A549 (cell line): Measurements from ENCODE around the gene TRMT61A. TPM values are rescaled to one million over a fixed set of nuclear protein-coding genes. Genes with fewer than 3 reads are reported as not detected.
A peak's percentile ranks its signal among the peaks of the same experiment; 100 is the strongest.

Experiments used
- ATAC-seq, 2 experiments: fragments of 200-7000 bp in 1 of 2; fragments of >200 bp in 1 of 2; cut with Nextera tagmentation in 1 of 2; cut with Tn5 transposase in 1 of 2; 3 replicates each; pipeline versions ENCODE4 v1.8.0 to v1.9.1; 2018 to 2020; ENCODE audit warnings: mild to moderate bottlenecking in 1 of 2, moderate library complexity in 1 of 2
- CTCF ChIA-PET: fragments of 300-600 bp; sonication (Branson Sonifier 250); formaldehyde crosslinking; extraction: SDS; loops from one replicate; lab custom pipeline; 2021; ENCODE audit warnings: antibody characterized with exemption, inconsistent platforms; lab: Yijun Ruan, JAX
- POLR2A ChIA-PET: fragments of 350-600 bp; formaldehyde crosslinking; extraction: SDS; loops from one replicate; lab custom pipeline; 2021; ENCODE audit warnings: antibody characterized with exemption, inconsistent platforms; lab: Yijun Ruan, JAX
- DNase-seq, 2 experiments: peaks; one replicate each; pipeline versions ENCODE4 v3.0.0 to v3.0.0-alpha.2; 2011 to 2016; ENCODE audit warnings: low read depth in 1 of 2, low spot score in 1 of 2
- FAIRE-seq: peaks from 2 replicates; lab custom pipeline; 2011; peaks lifted over from hg19 to GRCh38; lab: Jason Lieb, UNC
- H3K27ac ChIP-seq, 2 experiments: fragments of >200 bp; sonication (Bioruptor Twin); formaldehyde crosslinking; 3 replicates each; pipeline ENCODE4 v1.5.1; 2016 to 2017
- H3K4me1 ChIP-seq: fragments of >200 bp; sonication (Bioruptor Twin); formaldehyde crosslinking; 3 replicates; pipeline ENCODE4 v1.6.1; 2016
- H3K4me2 ChIP-seq: fragments of >200 bp; sonication (Bioruptor Twin); formaldehyde crosslinking; 3 replicates; pipeline ENCODE4 v1.6.1; 2016
- H3K4me3 ChIP-seq: fragments of >200 bp; sonication (Bioruptor Twin); formaldehyde crosslinking; 3 replicates; pipeline ENCODE4 v1.5.1; 2016
- H3K9me3 ChIP-seq: fragments of >200 bp; sonication (Bioruptor Twin); formaldehyde crosslinking; 3 replicates; pipeline ENCODE4 v1.6.1; 2016
- CBX2 ChIP-seq: fragments of 200-600 bp; sonication (generic); IDR thresholded peaks from 2 replicates; pipeline ENCODE4 v1.6.1; 2016; ENCODE audit warnings: low read depth, mild to moderate bottlenecking, borderline replicate concordance
- E2F6 ChIP-seq: IDR thresholded peaks from 2 replicates; pipeline ENCODE4 v1.6.1; 2012; ENCODE audit warnings: low read depth, borderline replicate concordance
- EHF ChIP-seq: fragments of 250-450 bp; sonication (Bioruptor Pico); IDR thresholded peaks from 2 replicates; pipeline ENCODE4 v1.5.0; 2020; ENCODE audit warnings: mild to moderate bottlenecking
- ESRRA ChIP-seq: fragments of 150-350 bp; IDR thresholded peaks from 2 replicates; pipeline ENCODE4 v1.6.1; 2014; ENCODE audit warnings: mild to moderate bottlenecking, low read length, borderline replicate concordance
- FOXS1 ChIP-seq: fragments of 250-450 bp; sonication (Bioruptor Pico); IDR thresholded peaks from 2 replicates; pipeline ENCODE4 v1.5.0; 2020; ENCODE audit warnings: mild to moderate bottlenecking, moderate library complexity
- GATA3 ChIP-seq: IDR thresholded peaks from 2 replicates; pipeline ENCODE4 v1.6.1; 2012; ENCODE audit warnings: borderline replicate concordance
- HEYL ChIP-seq: fragments of 250-450 bp; sonication (Bioruptor Pico); IDR thresholded peaks from 2 replicates; pipeline ENCODE4 v1.8.0; 2021; ENCODE audit warnings: mild to moderate bottlenecking, moderate library complexity
- HOXA7 ChIP-seq: fragments of 250-450 bp; sonication (Bioruptor Pico); IDR thresholded peaks from 2 replicates; pipeline ENCODE4 v1.5.0; 2020; ENCODE audit warnings: mild to moderate bottlenecking, moderate library complexity
- HOXB5 ChIP-seq: fragments of 250-450 bp; sonication (Bioruptor Pico); IDR thresholded peaks from 2 replicates; pipeline ENCODE4 v1.5.0; 2020; ENCODE audit warnings: mild to moderate bottlenecking, moderate library complexity
- JUNB ChIP-seq: fragments of >200 bp; sonication (Bioruptor Twin); formaldehyde crosslinking; IDR thresholded peaks from 2 replicates; pipeline ENCODE4 v1.6.1; 2016
- KDM1A ChIP-seq: fragments of 200-600 bp; sonication (generic); IDR thresholded peaks from 2 replicates; pipeline ENCODE4 v1.6.1; 2016; ENCODE audit warnings: low read depth, mild to moderate bottlenecking
- MYC ChIP-seq: IDR thresholded peaks from 2 replicates; pipeline ENCODE4 v1.6.1; 2012; ENCODE audit warnings: mild to moderate bottlenecking, inconsistent platforms, low read length, improper control_type of control experiment, borderline replicate concordance
- NPAS2 ChIP-seq: fragments of 250-450 bp; sonication (Bioruptor Pico); IDR thresholded peaks from 2 replicates; pipeline ENCODE4 v1.8.0; 2022; ENCODE audit warnings: mild to moderate bottlenecking, moderate library complexity, borderline replicate concordance
- PHF8 ChIP-seq: fragments of 200-600 bp; sonication (generic); IDR thresholded peaks from 2 replicates; pipeline ENCODE4 v1.6.1; 2016; ENCODE audit warnings: low read depth, mild to moderate bottlenecking, antibody characterized with exemption, moderate library complexity, borderline replicate concordance
- POLR2A ChIP-seq: IDR thresholded peaks from 2 replicates; pipeline ENCODE4 v1.6.1; 2012; ENCODE audit warnings: mild to moderate bottlenecking, low read length
- POLR2AphosphoS2 ChIP-seq: conservative IDR thresholded peaks from 2 replicates; pipeline ENCODE4 v1.6.1; 2012; ENCODE audit warnings: low read length, improper control_type of control experiment, inconsistent platforms
- RARB ChIP-seq: fragments of 250-450 bp; sonication (Bioruptor Pico); IDR thresholded peaks from 2 replicates; pipeline ENCODE4 v1.8.0; 2021; ENCODE audit warnings: mild to moderate bottlenecking, moderate library complexity
- RFX5 ChIP-seq: fragments of 450-650 bp; IDR thresholded peaks from 2 replicates; pipeline ENCODE4 v1.7.1; 2014; ENCODE audit warnings: antibody characterized with exemption, mild to moderate bottlenecking, moderate library complexity
- RNF2 ChIP-seq: fragments of 200-600 bp; sonication (generic); IDR thresholded peaks from 2 replicates; pipeline ENCODE4 v1.6.1; 2016; ENCODE audit warnings: low read depth, mild to moderate bottlenecking, antibody characterized with exemption, moderate library complexity, borderline replicate concordance
- SMC3 ChIP-seq: fragments of >200 bp; sonication (Bioruptor Twin); formaldehyde crosslinking; IDR thresholded peaks from 3 replicates; pipeline ENCODE4 v1.6.1; 2018; ENCODE audit warnings: inconsistent platforms
- TP53 ChIP-seq: fragments of 250-450 bp; sonication (Bioruptor Pico); IDR thresholded peaks from 2 replicates; pipeline ENCODE4 v1.5.0; 2021; ENCODE audit warnings: mild to moderate bottlenecking, moderate library complexity
- ZFP36 ChIP-seq: fragments of 450-650 bp; IDR thresholded peaks from 2 replicates; pipeline ENCODE4 v1.6.1; 2014; ENCODE audit warnings: borderline replicate concordance; ENCODE audit not compliant: partially characterized antibody
- WGBS: methylation state at CpG from one replicate; pipeline ENCODE4 v1.1.6; 2017; ENCODE audit errors: missing lambda C conversion rate; 5-methylcytosine and 5-hydroxymethylcytosine counted together
- polyA plus RNA-seq, 4 experiments: library from polyadenylated mRNA; depleted of rRNA in 3 of 4; stranded (reverse); fragments of >200 nt; fragmentation: RNase III in 1 of 4; extraction: RNeasy Plus Mini Kit Qiagen cat#74134 plus additional on column Dnase treatment in 1 of 4; gene quantifications; 2 replicates in 3 of 4; 3 replicates in 1 of 4; pipeline ENCODE4 v1.2.3, GENCODE V29; 2011 to 2017
- TF ChIP-seq, protein P1 (sequence below): fragments of 200-600 bp; sonication (generic); IDR thresholded peaks from 2 replicates; pipeline ENCODE4 v1.6.1; 2016; ENCODE audit warnings: antibody characterized with exemption, mild to moderate bottlenecking, moderate library complexity
- TF ChIP-seq, protein P2 (sequence below): fragments of 450-650 bp; IDR thresholded peaks from 2 replicates; pipeline ENCODE4 v1.6.1; 2014; ENCODE audit warnings: antibody characterized with exemption
- TF ChIP-seq, protein P3 (sequence below): IDR thresholded peaks from 2 replicates; pipeline ENCODE4 v1.6.1; 2012
- TF ChIP-seq, protein P4 (sequence below): IDR thresholded peaks from 2 replicates; pipeline ENCODE4 v1.6.1; 2012
- TF ChIP-seq, protein P5 (sequence below): fragments of 250-450 bp; sonication (Bioruptor Pico); IDR thresholded peaks from 2 replicates; pipeline ENCODE4 v1.5.0; 2021; ENCODE audit warnings: mild to moderate bottlenecking, moderate library complexity, borderline replicate concordance

TRMT61A gene
- polyA plus RNA-seq, 2 of the 4 experiments (the other 2 are of a cell fraction) = 8.3 to 19.4 TPM

GRCh38 chr14:103574707-103575285 is 45.8 kb downstream of the TRMT61A start:
- ChIA-PET POLR2A (no interaction called here), CTCF (interaction anchor here (1.0 to 4.1 kb wide), 5 partner anchors 9 to 105 kb away, joined by 3 to 19 read pairs (median 5); no protein-coding TSS in a partner anchor)
- no peak for FAIRE-seq
- no peak for DNase-seq
- 92% methylated on average over 18 of the region's 18 CpGs for WGBS
- ATAC-seq = no peak
- Histone ChIP-seq H3K27ac (no peak overlapping the region), H3K9me3 (no peaks in the 10 kb centered on the region), H3K4me3 (no peak overlapping the region), H3K4me1 (peaks cover 23% of the 10 kb centered on the region), H3K4me2 (no peak overlapping the region)
- TF ChIP-seq, protein P1, sequence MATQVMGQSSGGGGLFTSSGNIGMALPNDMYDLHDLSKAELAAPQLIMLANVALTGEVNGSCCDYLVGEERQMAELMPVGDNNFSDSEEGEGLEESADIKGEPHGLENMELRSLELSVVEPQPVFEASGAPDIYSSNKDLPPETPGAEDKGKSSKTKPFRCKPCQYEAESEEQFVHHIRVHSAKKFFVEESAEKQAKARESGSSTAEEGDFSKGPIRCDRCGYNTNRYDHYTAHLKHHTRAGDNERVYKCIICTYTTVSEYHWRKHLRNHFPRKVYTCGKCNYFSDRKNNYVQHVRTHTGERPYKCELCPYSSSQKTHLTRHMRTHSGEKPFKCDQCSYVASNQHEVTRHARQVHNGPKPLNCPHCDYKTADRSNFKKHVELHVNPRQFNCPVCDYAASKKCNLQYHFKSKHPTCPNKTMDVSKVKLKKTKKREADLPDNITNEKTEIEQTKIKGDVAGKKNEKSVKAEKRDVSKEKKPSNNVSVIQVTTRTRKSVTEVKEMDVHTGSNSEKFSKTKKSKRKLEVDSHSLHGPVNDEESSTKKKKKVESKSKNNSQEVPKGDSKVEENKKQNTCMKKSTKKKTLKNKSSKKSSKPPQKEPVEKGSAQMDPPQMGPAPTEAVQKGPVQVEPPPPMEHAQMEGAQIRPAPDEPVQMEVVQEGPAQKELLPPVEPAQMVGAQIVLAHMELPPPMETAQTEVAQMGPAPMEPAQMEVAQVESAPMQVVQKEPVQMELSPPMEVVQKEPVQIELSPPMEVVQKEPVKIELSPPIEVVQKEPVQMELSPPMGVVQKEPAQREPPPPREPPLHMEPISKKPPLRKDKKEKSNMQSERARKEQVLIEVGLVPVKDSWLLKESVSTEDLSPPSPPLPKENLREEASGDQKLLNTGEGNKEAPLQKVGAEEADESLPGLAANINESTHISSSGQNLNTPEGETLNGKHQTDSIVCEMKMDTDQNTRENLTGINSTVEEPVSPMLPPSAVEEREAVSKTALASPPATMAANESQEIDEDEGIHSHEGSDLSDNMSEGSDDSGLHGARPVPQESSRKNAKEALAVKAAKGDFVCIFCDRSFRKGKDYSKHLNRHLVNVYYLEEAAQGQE = no peak
- no peak for TF ChIP-seq MYC
- TF ChIP-seq KDM1A = no peak
- no peak for TF ChIP-seq ZFP36
- TF ChIP-seq E2F6 = no peak
- no peak for TF ChIP-seq PHF8
- TF ChIP-seq, protein P2, sequence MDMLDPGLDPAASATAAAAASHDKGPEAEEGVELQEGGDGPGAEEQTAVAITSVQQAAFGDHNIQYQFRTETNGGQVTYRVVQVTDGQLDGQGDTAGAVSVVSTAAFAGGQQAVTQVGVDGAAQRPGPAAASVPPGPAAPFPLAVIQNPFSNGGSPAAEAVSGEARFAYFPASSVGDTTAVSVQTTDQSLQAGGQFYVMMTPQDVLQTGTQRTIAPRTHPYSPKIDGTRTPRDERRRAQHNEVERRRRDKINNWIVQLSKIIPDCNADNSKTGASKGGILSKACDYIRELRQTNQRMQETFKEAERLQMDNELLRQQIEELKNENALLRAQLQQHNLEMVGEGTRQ = no peak
- TF ChIP-seq ESRRA = no peak
- no peak for TF ChIP-seq EHF (CRISPR knock-in tag)
- no peak for TF ChIP-seq HOXA7
- TF ChIP-seq, protein P3, sequence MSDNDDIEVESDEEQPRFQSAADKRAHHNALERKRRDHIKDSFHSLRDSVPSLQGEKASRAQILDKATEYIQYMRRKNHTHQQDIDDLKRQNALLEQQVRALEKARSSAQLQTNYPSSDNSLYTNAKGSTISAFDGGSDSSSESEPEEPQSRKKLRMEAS = no peak
- TF ChIP-seq HOXB5 (CRISPR knock-in tag) = no peak
- no peak for TF ChIP-seq HEYL
- TF ChIP-seq RNF2 = no peak
- TF ChIP-seq FOXS1 (CRISPR knock-in tag) = no peak
- no peak for TF ChIP-seq NPAS2 (CRISPR knock-in tag)
- TF ChIP-seq TP53 (CRISPR knock-in tag) = no peak
- TF ChIP-seq, all 56 proteins: peak for 0

- Histone ChIP-seq H3K9me3 (no peaks in the 10 kb centered on the region), H3K27ac (peak overlapping the region; percentile 65 to 86), H3K4me2 (peak overlapping the region; percentile 69), H3K4me3 (no peak overlapping the region), H3K4me1 (peaks cover 23% of the 10 kb centered on the region)
- ChIA-PET POLR2A (interaction anchor here (1.4 kb wide), 1 partner anchor 52 kb away, joined by 6 read pairs; the partner anchor contains the start of gene KLC1), CTCF (interaction anchor here (1.1 to 4.1 kb wide), 4 partner anchors 10 to 118 kb away, joined by 3 to 19 read pairs (median 6); no protein-coding TSS in a partner anchor)
- peak; percentile 96 to 98 for ATAC-seq
- TF ChIP-seq JUNB (no peak), HOXB5 (CRISPR knock-in tag) (no peak), GATA3 (no peak), RFX5 (no peak), SMC3 (no peak), RARB (CRISPR knock-in tag) (no peak), POLR2A (no peak), CBX2 (no peak), POLR2AphosphoS2 (no peak)
- TF ChIP-seq, protein P4, sequence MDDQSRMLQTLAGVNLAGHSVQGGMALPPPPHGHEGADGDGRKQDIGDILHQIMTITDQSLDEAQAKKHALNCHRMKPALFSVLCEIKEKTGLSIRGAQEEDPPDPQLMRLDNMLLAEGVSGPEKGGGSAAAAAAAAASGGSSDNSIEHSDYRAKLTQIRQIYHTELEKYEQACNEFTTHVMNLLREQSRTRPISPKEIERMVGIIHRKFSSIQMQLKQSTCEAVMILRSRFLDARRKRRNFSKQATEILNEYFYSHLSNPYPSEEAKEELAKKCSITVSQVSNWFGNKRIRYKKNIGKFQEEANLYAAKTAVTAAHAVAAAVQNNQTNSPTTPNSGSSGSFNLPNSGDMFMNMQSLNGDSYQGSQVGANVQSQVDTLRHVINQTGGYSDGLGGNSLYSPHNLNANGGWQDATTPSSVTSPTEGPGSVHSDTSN = no peak
- TF ChIP-seq, protein P5, sequence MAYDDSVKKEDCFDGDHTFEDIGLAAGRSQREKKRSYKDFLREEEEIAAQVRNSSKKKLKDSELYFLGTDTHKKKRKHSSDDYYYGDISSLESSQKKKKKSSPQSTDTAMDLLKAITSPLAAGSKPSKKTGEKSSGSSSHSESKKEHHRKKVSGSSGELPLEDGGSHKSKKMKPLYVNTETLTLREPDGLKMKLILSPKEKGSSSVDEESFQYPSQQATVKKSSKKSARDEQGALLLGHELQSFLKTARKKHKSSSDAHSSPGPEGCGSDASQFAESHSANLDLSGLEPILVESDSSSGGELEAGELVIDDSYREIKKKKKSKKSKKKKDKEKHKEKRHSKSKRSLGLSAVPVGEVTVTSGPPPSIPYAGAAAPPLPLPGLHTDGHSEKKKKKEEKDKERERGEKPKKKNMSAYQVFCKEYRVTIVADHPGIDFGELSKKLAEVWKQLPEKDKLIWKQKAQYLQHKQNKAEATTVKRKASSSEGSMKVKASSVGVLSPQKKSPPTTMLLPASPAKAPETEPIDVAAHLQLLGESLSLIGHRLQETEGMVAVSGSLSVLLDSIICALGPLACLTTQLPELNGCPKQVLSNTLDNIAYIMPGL (CRISPR knock-in tag) = no peak
- FAIRE-seq = no peak
- WGBS = 26% methylated on average over 9 of the region's 9 CpGs
- DNase-seq = peak; percentile 81
Observed at GRCh38 chr14:103576371-103577024, 47.5 kb downstream of the TRMT61A start.
